ENCODE measurements around the gene GAS2.

The GAS2 gene

GRCh38 chr11:22787551-22788162 is 121.2 kb downstream of the GAS2 start:
- DNase-seq (ENCODE audit: low read depth): peak; percentile 3

- no peak for DNase-seq (ENCODE audit: low read depth)
Measured at GRCh38 chr11:22792497-22792896, 126.1 kb downstream of the GAS2 start.

GRCh38 chr11:22795914-22796313 is 129.5 kb downstream of the GAS2 start:
- no peak for DNase-seq (ENCODE audit: low read depth)

DNA sequence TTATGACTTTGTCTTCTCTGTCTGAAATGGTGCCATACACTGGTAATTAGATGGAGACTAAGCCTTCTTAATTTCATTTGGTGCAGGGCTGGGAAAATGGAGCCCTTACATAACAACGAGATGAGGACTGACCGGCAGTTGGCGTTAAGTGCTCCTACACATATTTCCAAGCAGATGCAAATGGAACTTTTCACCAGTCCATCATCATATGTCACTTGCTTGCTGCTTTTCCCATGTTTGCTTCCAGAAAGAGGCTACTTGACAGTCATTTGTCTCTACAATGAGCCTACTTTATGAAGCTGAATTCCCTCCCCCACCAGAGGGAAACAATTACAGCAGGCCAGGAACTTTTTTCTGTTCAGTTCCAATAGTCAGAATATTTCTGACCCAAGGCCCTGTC is 130.6 kb downstream of the GAS2 start:
- no peak for DNase-seq (ENCODE audit: low read depth)

GRCh38 chr11:22798901-22799300 is 132.5 kb downstream of the GAS2 start:
- no peak for DNase-seq (ENCODE audit: low read depth)

GRCh38 chr11:22800482-22800881 is 134.1 kb downstream of the GAS2 start:
- no peak for DNase-seq (ENCODE audit: low read depth)

DNA sequence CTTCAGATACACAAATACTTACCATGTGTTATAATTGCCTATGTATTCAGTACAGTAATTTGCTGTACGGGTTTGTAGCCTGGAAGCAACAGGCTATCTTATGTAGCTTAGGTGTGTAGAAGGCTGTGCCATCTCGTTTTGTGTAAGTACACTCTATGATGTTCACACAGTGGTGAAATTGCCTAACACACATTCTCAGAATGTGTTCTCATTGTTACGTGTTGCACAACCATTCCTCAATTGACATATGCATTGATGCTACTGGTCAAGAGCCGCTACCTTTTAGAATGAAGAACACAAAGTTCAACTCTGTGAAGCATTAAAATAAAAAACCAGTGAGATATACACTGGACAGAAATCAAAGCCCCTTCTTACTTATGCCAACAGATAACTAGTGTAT is 136.4 kb downstream of the GAS2 start:
- no peak for DNase-seq (ENCODE audit: low read depth)

DNA sequence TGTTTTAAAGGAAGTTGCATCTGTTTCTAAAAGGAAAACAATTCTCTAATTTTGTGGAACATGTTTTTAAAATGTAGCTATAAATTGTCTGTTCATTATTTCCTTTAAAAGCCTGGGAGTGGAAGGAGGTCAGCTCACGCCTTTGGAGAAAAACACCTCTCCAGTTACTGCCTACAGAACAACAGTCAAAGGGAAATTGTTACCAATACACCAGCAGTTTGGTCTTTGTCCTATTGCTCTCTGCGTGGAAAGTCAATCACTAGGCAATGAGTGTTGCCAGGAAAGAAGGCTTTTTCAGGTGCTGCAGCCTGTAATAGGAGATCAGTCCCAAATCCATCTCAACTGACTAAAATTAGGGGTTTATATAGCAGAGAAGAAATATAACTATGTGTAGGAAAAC is 141.0 kb downstream of the GAS2 start:
- DNase-seq (ENCODE audit: low read depth): no peak

DNA sequence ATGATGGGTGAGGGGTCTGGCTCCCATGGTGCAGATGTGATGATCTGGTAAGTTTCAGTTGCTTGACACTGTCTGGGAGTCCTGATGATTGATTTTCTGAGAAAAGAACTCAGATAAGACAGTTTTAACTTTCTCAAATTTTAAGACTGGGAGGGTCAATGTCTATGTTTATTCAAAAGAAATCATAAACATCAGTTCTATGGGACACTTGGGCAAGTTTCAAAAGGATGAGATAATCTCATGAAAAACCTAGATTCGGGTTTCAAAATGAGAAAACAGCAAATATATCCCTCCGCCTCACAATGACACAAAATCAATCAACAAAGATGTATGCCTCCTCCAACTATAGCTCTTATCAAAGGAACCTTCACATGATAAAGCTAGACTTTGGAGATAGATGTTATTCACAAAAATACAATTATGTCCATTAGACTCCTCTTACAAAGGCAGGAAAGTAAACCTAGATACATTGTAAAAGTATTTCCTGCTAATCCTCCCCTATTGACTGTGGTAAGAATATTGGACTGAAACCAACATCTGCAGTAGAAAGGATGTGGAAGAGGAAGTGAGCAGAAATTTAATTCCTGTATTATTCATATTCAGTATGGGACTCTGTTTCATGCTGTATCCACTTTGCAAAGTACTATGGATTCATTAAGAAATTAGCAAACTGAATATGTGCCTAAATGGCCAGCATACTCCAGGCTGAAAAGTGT is 141.6 kb downstream of the GAS2 start:
- no peak for DNase-seq (ENCODE audit: low read depth)

DNA sequence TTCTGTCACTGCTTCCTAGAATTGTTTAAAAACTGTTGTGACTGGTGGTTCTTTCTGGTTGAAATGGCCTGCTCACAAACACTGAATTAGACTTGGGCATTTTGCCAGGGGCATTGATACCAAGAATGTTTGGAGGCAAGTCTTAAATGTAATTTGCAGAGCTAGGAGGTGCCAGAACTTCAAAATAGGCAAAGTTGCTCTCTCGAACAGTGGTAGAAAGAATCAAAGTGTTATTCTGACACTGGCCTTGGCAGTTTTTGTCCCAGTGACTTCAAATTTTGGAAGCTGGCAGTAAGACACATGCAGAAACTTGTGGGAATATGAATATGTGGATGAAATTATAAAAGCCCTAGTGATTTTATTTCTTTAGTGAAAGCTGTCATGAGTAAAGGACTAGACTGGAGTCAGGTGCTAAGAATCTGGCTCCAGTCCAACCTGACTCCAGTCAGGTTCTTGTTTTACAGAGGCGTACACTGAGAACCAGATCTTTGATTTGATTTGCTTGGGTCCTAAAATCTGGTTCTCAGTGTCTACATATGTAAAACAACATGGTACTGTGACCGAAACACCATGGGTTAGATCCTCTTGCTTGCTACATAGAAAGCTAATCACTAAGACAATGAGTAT is 142.3 kb downstream of the GAS2 start:
- DNase-seq (ENCODE audit: low read depth): no peak

DNA sequence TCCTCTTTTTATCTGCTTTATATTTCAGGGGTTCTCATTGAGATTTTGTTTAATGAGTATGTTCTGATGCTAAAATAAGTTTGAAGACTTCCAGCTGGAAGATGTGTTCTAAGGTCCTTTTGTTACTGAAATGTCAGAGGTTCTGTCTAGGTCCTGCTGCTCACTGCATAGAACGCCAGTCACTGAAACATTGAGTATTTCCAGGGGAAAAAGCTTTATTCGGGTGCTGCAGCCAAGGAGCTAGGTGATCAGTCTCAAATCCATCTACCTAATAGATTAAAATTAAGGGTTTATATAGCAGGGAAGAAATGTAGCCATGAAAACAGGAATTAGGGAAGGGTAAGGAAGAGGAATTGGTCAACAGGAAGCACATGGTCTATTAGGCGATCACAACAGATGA is 143.5 kb downstream of the GAS2 start:
- no peak for DNase-seq (ENCODE audit: low read depth)

DNA sequence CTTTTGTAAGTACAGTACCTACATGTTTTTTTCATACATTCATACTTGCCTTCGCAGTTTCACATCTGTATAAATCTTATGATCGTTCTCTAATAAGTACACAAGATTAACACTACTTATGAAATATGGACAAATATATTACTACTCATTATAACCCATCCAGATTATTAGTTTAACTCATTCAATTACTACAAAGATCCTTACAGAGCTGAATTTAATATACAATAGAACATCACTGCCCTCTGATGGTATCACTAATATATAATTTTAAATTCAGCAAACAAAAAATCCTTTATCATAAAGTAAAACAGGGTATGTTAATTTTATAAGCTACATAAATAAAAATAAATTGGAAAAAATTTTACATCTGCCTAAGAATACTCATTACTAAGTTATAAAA is 155.8 kb downstream of the GAS2 start:
- no peak for DNase-seq (ENCODE audit: low read depth)

GRCh38 chr11:22828373-22828772 is 162.0 kb downstream of the GAS2 start:
- DNase-seq (ENCODE audit: low read depth): no peak

GRCh38 chr11:22829231-22830081 is 163.0 kb downstream of the GAS2 start, which contains the start of gene SVIP:
TSS of gene SVIP (minus strand) at chr11:22829801. CDS start at chr11:22829748, 53 bp downstream.
- DNase-seq (ENCODE audit: low read depth): peak; percentile 88

- DNase-seq (ENCODE audit: low read depth): no peak
Measured at GRCh38 chr11:22830082-22830414, 163.6 kb downstream of the GAS2 start.

DNA sequence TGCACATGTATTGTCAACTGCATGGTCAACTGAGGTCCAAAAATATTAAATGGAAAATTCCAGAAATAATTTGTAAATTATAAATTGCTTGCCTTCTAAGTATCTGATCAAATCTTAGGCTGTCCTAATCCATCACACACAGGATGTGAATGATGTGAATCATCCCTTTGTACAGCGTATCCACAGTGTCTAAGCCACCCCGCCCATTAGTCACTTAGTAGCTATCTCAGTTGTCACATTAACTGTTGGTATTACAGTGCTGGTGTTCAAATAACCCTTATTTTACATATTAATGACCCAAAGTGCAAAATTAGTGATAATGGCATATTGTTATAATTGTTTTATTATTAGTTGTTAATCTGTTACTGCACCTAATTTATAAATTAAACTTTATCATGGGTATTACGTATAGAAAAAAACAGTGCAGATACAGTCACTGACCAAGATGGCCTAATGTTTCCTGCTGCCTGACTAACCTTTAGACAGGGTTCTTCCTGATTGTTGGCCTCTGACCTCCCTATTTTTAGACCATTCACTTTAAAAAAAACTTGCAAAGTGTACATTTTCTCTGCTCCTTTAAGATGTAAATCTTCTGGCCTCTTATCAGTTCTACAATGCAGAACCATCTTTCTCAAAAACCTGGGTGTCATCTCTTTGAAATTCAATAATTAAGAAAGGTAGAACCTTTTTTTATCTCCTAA is 166.1 kb downstream of the GAS2 start:
- no peak for DNase-seq (ENCODE audit: low read depth)

DNA sequence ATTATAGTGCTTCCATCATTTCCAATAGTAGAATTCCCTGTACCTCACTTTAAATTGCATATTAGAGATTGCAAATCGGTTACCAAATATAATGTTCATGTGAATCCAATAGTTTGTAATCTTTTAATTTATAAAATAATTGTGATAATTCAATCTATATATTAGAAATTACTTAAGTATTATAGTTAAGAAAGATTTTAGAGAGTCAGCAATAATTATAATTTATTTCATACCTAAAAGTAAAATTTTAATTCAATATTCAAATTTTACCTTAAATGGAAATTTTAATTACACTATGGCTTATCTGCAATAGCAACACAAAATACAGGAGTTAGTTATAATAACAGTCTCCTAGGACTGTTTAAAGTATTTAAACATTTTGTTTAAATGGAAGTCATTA is 180.3 kb downstream of the GAS2 start:
- no peak for DNase-seq (ENCODE audit: low read depth)

DNA sequence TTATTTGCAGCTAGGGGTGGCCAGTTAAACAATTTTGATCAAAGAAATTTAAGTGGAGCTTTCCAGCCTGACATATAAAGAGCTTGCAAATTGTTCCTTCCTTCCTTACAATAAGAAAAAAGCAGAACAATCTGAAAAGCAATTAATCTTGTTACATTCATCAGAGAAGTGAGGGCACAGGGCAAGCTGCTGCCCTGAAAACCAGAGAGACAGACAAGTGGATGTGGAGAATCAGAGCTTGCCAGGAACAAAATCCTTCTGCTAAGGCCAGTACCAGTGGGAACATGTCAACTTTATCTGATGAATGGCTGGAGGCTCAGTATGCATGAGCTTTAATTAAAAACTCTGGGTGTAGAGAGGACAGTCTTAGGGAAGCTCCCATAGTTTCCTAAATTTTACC is 185.1 kb downstream of the GAS2 start:
- no peak for DNase-seq (ENCODE audit: low read depth)

GRCh38 chr11:22859756-22860155 is 193.3 kb downstream of the GAS2 start:
- DNase-seq (ENCODE audit: low read depth): no peak

- no peak for DNase-seq (ENCODE audit: low read depth)
Measured at GRCh38 chr11:22860241-22860640, 193.8 kb downstream of the GAS2 start, which contains the start of gene CCDC179. TSS of gene CCDC179 (minus strand) at chr11:22860474. CDS start at chr11:22860421, 53 bp downstream.

All from stimulated activated CD4-positive, alpha-beta T cell treated with anti-CD3 and anti-CD28 coated beads, Interleukin-2, amount 100 ng/mL, for 4 hours (primary cell).